RPMI7951 (cell line): Measurements from ENCODE around the gene PCNX2. TPM values are rescaled to one million over a fixed set of nuclear protein-coding genes. Genes with fewer than 3 reads are reported as not detected.

Experiments
- DNase-seq: peaks from one replicate; pipeline ENCODE4 v3.0.0-alpha.2; 2012; ENCODE audit warnings: low read depth
- total RNA-seq: library from RNA; depleted of rRNA; stranded (reverse); fragments of >200 nt; shearing (Covaris generic); gene quantifications from 2 replicates; pipeline ENCODE4 v1.2.3, GENCODE V29; 2014

The PCNX2 gene
- total RNA-seq, 1 experiment from 2014 or later, result 6.0 TPM

DNA sequence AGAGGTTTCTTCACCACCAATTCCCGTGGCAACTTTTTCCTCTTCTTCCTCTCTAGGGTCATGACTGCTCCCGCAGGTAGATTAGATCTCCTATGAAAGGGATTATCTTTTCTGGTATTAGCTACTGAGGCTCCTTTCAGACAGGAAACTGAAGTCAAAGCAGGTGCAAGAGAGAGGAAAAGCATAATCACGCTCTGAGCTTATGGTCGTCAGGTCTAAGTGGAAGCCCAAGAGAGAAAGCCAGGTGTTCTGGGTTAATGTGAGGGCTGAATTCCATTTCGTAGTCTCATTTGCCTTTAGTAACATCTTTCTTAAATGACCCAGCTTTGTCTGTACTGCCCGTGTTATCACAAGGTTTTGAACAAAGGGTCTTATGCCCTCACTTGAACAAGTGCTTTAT, 23.7 kb upstream of the PCNX2 start:
- no peak for DNase-seq

DNA sequence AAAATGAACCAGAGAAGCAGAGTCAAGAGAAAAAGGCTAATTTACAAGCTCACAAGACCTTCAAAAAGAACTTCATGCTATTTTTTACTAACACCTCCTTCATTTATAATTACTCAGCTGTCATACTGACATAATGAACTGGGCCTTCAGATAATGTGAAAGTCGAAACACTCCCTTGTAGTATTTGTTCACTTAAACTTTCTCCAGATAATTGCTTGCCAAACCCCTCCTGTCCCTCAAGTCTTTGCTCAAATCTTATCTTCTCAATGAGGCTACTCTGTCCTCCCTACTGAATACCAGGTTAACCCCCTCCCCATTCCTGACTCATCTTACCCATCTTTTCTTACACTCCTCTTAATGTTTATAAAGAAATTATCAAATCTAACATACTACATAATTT, 20.9 kb upstream of the PCNX2 start:
- no peak for DNase-seq

DNA sequence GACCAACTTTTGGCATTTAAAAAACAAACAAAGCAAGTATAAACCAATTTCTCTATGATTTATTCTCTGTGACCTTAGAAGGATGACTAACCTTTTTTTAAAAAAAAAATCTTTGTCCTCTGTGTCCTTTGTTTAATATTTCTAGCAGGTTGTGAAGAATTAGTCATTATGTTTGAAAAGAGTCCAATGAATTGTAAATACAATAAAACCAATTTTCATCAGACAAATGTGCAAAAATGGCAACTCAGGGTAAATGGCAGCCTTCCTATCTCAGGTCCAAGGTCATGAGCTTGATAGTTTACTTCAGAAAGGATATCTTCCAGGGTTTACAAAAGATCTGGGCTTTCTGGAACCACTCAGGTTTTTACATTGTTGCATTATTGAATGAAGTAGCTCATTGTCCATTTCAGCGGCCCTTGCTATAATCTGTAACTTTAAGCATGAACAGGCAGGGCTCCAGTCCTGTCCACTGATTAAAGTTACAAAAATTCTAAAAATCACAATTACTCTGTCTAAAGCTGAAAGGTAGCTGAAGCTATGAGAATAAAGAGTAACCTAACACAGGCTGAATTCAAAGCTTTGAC, 20.3 kb upstream of the PCNX2 start:
- DNase-seq, result no peak

DNA sequence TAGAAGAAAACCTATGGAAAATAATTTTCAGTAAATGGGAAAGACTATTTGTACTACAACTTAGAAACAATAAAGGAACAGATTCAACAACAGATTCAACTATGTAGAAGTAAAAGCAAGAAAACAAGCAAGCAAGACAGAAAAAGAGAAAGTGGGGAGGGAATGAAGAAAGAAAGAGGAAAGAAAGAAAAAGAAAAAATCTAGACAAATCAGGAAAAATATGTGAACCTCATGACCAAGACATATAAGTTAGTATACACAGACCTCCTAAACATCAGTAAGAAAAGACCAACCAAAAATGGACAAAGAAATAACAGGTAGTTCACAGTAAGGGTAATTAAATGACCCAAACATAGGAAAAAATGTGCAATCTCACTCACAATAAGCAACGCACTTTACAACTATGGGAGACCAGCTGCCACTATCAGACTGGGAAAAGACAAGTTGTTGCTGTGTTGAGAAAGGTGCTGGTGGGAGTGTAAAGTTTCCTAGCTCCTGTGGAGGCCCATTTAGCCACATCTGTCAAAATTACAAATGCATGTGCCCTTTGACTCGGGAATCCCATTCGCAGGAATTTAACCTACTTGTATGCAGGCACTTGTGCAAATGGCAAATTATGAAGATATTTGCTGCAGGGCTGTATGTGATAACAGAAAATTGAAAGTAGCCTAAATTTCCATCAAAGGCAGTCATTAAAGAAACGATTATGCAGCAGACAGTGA, 18.1 kb upstream of the PCNX2 start:
- no peak for DNase-seq

DNA sequence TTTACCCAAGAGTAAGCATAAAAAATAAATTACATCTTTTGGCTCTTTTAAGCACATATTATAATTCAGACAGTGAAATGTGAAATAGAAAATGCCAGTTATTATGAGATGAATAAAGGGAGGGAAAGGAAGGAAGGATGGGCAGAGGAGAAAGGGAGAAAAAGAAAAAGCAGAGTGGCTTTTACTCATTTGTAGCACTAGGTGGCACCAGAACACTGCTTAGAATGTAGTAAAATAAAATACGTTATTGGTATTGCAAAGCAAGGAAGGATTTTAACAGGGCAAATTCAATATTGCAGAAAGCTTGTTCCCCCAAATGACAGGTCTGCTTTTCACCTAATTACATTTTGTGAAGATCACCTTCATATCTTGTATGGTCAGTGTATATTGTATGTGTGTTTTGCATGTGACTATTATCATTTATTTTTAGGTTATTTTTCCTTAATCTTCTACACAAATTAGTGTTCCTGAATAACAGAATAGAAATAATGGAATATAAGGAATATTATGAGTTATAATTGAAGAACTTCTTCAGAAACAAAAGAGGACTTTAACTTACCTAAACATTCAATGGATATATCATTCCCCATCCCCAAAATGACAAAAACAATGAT, 9.1 kb upstream of the PCNX2 start:
- DNase-seq, result peak; percentile 27

DNA sequence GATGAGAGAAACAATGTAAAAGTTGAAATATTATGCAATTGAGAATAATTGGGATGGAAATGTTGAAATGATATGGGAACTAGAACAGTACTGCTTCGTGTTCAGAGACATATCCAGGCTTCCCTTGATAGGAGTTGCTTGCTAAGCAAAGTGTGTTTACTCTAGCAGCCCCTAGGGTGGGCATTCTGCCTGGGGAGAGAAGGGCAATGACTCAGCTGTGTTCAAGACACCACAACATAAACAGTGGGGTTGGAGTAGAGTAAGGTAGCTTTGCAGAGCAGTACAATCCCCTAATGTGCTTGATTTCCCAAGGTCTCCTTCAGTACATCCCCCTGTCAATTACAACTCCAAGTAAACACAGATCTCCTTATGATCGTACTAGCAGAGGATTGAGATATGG, 4.8 kb upstream of the PCNX2 start:
- DNase-seq, result peak; percentile 12

DNA sequence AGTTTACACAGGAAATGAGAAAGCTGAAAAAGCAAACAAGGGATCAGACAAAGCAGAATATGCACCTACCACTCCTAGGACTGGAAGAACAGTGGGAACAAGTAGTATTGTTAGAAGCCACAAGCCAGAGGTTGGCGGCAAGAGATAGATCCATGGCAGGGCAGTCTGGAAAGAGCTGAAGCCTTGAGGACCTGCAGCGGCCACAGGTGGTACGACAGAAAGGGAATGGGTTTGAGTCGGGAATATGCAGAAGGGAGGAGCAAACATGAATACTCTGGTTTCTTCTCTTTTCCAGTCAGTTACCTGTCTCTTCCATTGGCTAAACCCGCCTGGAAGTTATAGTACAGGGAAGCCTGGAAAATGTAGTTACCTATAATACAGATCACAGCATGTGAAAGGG, 3.9 kb upstream of the PCNX2 start:
- no peak for DNase-seq

DNA sequence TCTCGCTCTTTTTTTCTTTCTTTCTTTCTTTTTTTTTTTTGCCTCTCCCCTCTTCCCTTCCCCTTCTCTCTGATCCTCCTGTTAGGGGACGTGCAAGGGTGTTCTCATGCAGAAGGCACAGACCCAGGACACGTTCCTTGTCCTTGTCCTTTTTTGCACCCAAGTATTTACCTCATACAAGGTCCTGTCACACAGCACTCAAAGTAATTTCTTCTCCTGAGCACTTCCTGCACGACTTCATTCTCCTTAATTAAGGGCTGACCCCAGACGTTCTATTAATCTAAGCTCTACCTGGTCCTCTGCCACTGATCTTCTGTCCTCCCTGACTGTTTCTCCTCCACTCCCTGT, 424 bp upstream of the PCNX2 start:
- DNase-seq, result no peak

DNA sequence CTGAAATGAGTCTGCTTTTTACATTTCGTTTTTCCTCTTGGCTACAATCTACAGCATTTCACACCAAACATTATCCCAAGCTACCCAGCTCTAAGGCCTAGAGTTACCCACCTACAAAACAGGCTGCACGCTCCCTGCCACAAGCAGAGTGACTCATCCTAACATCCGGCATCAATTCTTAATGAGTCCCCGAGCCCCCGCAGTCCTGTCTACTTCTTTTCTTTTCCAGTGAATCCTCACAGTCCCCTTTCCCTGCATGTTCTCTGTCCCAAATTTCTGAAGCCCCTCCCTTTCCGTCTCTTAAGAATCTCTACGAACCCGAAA, 650 bp downstream of the PCNX2 start:
- DNase-seq, result peak; percentile 80

DNA sequence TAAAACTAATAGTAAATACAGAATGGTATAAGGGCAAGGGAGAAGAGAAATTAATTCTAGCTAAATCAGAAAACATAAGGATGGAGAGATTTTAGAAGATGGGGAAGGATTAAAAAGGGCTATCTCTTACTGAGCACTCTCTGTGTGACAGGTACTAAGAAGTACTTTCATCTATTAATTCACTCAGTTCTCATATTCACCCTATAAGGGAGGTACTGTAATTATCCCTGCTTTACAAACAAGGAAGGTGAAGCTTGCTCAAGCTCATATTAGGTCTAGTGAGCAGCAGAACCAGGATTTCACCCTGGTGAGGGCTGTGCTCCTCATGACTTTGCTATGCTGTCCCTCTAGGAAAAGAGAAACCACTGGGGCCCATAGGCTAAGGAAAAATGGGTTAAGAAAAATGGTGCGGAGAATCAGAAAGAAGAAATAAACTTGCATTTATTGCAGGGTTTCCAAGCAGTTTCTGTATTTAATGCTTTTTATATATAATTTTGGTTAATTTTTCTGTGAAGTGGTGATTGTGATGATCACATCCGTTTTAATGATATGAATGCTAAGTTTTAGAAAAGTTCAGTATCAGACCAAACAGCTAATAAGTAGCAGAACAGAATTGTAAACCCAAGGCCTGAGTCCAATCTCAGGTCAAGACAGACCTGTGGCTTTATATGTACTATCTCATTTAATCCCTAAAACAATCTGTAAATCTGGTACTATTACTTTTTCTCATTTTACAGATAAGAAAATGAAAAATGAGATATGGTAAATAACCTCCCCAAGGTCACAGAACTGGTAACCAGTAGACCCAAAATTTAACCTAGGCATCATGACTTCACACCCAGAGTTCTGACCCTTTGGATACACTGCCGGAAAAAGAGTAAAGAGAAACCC, 1.7 kb downstream of the PCNX2 start:
- peak; percentile 9 for DNase-seq

DNA sequence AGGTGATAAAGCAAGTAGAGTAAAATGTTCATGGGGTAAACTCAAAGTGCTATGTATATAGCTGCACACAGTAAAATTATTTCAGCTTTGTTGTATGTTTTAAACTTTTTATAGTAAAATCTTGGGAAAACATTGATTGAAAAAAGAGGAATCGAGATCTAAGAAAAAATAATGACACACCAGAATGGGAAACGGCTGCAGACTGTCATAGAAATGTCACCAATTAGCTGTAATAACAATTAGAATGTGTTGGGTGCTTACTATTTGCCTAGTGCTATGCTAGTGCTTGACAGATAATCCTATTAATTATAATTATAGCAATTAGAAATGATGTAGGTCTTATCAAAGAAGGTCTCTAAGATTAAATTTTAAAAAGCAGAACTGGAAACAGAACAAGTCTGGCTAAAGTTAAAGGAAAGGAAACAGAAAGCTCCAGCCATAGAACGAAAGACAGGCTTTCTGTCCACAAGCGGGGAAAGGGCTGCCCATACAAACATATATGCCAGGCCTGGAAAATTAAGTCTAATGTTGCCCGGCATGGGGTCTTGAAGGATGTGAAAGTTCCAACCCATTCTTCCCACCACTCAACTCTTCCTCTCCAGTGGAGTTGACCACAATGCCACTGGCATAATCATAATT, 5.0 kb downstream of the PCNX2 start:
- no peak for DNase-seq

DNA sequence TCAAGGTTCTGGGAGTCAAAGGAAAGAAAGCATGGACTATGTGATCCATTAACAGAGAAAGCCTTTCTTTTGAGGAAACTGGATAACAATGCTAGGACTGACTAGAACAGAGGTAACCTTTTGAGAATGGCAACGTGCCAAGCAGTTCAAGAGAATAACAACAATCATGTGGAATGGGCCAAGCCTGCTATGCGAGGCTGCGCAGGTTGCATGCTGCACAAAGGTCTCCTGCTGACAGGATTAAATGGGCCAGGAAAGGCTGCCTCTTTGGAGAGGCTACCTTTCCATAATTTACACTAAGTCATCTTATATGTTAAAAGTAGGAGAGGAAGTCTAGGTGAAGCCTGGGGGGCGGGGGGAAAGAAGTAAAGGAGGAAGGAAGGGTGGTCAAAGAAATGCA, 5.8 kb downstream of the PCNX2 start:
- no peak for DNase-seq

DNA sequence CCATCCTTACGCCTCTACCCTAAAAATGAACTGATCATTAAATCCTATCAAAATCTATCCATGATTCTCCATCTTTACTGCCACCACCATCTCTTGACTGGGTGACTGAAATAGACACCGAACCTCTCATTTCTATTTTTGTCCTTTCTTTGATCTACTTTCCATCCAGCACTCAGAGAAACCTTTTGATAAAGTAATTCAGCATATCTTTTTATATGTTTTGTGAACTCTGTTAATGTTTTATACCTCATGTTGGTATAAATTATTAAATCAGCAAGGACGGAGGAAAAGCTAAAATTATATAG, 13.0 kb downstream of the PCNX2 start:
- no peak for DNase-seq

DNA sequence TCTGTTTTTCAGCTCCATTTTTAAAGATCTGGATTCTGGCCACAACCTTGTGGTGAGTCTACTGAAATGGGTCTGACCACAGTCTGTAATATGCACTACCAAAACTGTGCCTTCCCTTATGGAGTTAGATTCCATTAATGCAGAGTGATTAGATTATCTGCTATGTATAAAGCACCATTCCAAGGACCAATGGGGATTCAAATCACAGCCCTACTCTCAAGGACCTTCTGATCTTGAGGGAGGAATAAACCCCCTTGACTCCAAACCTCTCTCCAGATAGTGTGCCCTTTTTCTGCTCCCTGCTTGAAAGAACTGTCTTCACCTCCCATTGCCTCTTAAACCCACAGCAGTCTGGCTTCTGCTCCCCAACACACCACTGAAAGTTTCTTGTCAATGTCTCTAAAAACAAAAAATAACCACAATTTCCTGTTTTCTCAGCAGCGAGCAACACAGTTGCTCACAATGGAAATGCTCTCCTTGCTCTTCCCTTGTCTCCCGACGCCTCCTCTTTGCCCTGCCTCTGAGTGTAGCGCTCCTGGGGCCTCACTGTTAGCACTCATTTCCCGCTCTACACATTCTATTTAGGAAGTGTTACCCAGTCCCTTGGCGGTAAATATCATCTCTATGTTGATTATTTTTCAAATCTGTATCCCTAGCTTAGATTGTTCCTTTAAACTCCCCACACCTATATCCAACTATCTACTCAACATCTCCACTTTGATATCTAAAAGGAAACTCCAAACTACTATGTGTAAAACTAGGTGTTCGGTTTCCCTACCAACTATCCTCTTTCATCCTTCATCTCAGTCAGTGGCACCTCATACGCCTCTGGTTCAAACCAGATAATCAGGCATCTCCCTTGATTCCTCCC, 13.6 kb downstream of the PCNX2 start:
- DNase-seq, result peak; percentile 52

DNA sequence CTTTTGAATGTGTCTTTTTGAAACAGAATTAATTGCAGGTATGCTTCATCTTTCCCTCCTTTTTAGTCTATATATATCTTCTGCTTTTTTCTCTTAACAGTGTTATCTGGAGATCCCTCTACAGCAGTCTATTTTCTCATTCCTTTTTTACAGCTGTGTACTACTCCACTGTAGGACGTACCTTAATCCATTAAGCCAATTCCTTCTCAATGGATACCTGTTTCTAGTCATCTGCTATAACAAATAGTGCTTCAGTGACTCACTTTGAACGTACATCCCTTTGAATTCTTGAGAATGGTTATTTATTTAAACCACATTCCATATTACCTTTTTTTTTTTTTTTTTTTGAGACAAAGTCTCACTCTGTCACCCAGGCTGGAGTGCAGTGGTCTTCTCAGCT, 15.6 kb downstream of the PCNX2 start:
- no peak for DNase-seq

DNA sequence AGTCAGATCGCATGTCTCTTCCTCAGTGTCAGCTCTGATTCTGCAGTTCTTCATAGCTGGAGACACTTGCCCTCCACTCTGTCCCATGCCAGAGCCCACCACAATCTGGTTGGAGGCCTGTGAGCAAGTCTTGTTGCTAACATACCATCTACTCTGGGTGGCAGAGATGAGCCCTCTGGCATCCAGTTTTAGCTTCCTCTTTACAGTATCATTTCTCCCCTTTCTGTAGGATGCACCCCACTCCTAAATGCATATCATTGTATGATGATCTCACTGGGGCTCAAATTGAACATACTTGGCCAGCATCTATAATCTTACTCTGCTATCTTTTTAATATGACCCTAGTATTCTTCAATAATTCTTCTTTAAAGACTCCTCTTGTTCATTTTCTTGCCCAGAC, 16.9 kb downstream of the PCNX2 start:
- DNase-seq, result no peak

DNA sequence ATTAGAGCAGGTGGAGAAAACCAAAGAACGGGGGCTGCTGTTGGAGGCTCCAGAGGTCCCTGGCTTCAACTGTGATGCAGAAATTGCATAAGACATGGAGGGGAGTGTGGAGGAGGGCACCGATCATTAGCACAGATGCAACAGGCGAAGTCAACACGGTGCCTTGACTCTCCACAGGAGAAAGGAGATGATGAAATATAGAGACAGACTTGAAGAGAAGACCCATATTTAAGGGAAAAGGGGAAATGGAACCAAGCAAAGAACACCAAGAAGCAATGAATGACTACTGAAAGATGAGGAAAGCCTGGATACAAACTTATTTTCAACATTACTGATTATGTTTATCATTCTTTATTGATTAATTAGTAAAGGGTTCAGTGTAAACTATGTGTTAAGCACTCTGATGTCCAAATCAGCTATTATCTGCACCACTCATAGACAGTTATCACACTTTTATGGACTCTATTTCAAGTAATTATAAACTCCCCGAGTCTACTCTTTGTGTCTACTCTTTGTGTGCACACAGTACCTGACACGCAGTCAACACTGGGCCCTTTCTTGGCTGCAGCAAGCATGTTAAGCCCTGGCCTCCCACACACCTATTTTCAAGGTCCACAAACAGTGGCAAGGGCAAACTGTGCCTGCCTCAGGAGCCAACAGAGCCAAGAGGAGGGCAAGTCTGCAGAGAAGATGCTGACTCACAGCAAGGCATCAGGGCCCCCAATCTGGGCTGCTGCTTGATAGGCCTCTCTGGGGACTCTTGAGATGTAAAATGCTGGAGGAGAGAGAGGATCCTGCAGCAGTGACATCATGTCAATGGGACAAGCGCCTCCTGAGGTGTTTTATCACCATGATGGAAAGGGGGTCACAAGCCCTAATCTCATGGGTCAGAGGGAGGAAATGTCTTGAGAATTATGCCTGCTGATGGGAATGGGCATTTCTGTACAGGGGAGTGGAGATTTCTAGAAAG, 17.6 kb downstream of the PCNX2 start:
- DNase-seq, result no peak

DNA sequence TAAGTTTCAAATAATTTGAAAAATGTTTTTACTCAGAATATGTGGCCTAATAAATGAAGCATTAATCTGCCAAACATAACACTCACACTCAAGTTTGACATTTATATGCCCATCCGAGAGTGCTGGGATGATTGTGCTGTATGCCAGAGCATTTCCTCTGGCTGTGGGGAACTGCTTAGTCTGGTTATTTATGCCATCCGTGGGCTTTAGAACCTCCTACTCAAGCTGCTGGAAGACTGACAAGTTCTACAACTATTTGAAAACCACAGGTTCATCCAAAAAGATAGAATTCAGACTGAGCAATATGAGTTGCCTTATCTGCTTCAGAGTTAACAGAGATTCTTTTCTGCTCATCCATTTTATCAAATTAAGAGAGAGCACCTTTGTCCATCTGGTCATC, 25.9 kb downstream of the PCNX2 start:
- peak; percentile 54 for DNase-seq

DNA sequence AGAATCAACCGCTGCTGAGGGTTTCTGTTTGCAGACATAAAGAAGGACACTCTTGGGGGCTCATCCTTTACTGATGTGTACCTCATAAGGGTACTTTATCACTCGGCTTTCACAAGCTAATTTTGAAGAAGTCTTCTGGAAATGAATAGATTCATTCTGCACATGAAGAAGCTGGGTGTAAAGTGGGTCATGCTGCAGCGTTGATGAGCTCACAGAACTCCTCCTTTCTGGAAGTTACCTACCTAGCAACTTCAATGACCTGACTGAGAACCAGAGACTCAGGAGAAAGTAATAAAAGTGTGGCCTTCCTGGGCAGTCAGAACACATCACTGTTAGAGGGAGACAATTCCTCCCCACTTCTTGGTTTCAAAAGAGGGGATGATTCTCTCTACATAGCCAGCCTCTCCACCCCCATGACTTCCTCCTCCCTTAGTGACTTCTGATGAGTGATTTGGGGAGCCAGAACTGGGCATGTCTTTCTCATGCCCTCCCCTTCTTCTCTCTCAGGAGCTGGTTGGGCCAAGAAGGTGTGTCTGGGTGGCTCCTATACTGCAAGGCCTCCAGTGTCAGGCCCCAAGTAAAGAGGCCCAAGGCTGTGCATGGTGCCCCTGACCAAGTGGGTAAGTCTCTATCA, 27.0 kb downstream of the PCNX2 start:
- no peak for DNase-seq

DNA sequence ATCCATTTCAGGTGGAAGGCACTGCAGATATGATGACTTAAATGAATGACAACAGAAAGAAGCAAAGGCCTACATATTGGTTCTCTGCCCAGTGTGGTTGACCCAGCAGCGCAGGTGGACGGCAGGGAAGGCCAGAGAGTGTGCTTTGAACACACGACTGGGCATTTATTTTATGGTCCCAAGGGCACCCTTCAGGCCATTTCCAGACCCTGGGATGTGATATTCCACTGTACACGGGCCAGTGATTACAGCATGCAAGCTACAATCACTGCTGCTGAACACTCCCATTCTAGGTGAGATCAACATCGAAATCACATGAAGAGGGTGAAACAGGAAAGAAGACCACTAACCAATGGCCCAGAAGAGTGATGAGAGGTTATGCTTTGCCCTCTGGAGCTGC, 33.8 kb downstream of the PCNX2 start:
- no peak for DNase-seq
